Measurements from ENCODE around the gene MYO15B. TPM values are rescaled to one million over a fixed set of nuclear protein-coding genes. Genes with fewer than 3 reads are reported as not detected.

The MYO15B gene
- total RNA-seq, 1 donor from 2014 or later, result 48.2 TPM

- H3K27ac Mint-ChIP-seq, result peak overlapping the region; percentile 96
- no peak for DNase-seq (ENCODE audit: extremely low spot score, unreplicated experiment)
- no peak for TF ChIP-seq CTCF (conservative IDR thresholded peaks at IDR 0.05)
Measured at GRCh38 chr17:75641343-75641742, 53.7 kb downstream of the MYO15B start.

GRCh38 chr17:75642182-75642783, 54.7 kb downstream of the MYO15B start:
- no peak for TF ChIP-seq CTCF (conservative IDR thresholded peaks at IDR 0.05)
- H3K4me3 Mint-ChIP-seq, result peak overlapping the region; percentile 71
- peak overlapping the region; percentile 96 for H3K27ac Mint-ChIP-seq
- no peaks in the 10 kb centered on the region for H3K36me3 Mint-ChIP-seq
- H3K4me1 Mint-ChIP-seq (ENCODE audit: unreplicated experiment), result peaks cover 15% of the 10 kb centered on the region
- no peak for DNase-seq (ENCODE audit: extremely low spot score, unreplicated experiment)
- H3K27me3 Mint-ChIP-seq, result no peaks in the 10 kb centered on the region
- H3K9me3 Mint-ChIP-seq, result no peaks in the 10 kb centered on the region

More at GRCh38 chr17:75641343-75641742, 53.7 kb downstream of the MYO15B start:
- Mint-ChIP-seq H3K27me3 (no peaks in the 10 kb centered on the region), H3K4me1 (ENCODE audit: unreplicated experiment) (peaks cover 15% of the 10 kb centered on the region), H3K4me3 (peak overlapping the region; percentile 71), H3K9me3 (no peaks in the 10 kb centered on the region), H3K36me3 (no peaks in the 10 kb centered on the region)

- no peak for TF ChIP-seq CTCF (conservative IDR thresholded peaks at IDR 0.05)
- H3K36me3 Mint-ChIP-seq, result no peaks in the 10 kb centered on the region
- no peaks in the 10 kb centered on the region for H3K27me3 Mint-ChIP-seq
- H3K9me3 Mint-ChIP-seq, result no peaks in the 10 kb centered on the region
- peak overlapping the region; percentile 96 for H3K27ac Mint-ChIP-seq
- no peak for DNase-seq (ENCODE audit: extremely low spot score, unreplicated experiment)
- peak overlapping the region; percentile 71 for H3K4me3 Mint-ChIP-seq
- H3K4me1 Mint-ChIP-seq (ENCODE audit: unreplicated experiment), result peaks cover 18% of the 10 kb centered on the region
Measured at GRCh38 chr17:75642784-75643642, 55.4 kb downstream of the MYO15B start.

GRCh38 chr17:75643643-75644017, 56.0 kb downstream of the MYO15B start:
- TF ChIP-seq CTCF (conservative IDR thresholded peaks at IDR 0.05), result no peak
- Mint-ChIP-seq H3K4me3 (no peak overlapping the region), H3K27me3 (no peaks in the 10 kb centered on the region), H3K36me3 (no peaks in the 10 kb centered on the region), H3K27ac (peak overlapping the region; percentile 96), H3K9me3 (no peaks in the 10 kb centered on the region), H3K4me1 (ENCODE audit: unreplicated experiment) (peaks cover 18% of the 10 kb centered on the region)
- DNase-seq (ENCODE audit: extremely low spot score, unreplicated experiment), result no peak

- Mint-ChIP-seq H3K27me3 (no peaks in the 10 kb centered on the region), H3K4me1 (ENCODE audit: unreplicated experiment) (peaks cover 18% of the 10 kb centered on the region), H3K36me3 (peaks cover 7% of the 10 kb centered on the region), H3K4me3 (peak overlapping the region; percentile 76), H3K9me3 (no peaks in the 10 kb centered on the region), H3K27ac (peak overlapping the region; percentile 100)
- no peak for DNase-seq (ENCODE audit: extremely low spot score, unreplicated experiment)
- no peak for TF ChIP-seq CTCF (conservative IDR thresholded peaks at IDR 0.05)
Measured at GRCh38 chr17:75645501-75645888, 57.9 kb downstream of the MYO15B start.

Measured in type B pancreatic cell (in vitro differentiated cells).